ENCODE measurements around the gene PABPC1L.
A peak's percentile ranks its signal among the peaks of the same experiment; 100 is the strongest.

Gene PABPC1L

DNA sequence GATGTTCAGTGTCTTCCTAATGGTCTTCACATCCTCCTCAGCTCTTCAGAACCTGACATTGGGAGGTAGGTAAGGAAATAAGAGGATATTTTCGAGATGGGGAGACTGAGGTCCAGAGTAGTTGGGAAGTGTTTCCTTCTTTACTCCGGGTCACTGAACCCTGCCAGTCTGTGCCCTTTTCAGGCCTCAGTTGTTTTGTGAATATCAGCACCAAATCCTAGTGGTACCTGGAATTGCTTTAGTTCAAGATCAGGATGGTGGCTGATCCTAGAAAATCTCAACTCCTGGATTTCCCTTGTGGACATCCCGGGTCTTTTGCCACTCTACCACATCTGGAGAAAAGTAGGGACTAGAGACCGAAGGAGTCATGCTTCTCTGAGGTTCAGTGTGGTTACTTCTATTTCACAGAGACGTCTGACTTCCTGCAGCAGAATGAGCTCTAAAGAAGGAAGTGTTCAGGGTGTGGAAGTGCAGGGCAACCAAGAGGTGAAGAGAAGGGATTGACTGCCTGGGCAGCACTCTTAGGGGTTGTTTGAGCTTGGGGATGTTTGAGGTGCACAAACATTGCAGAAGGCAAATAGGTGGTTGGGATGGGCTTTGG lies 57.4 kb downstream of the PABPC1L start:
- TF ChIP-seq SUZ12 (IDR thresholded peaks at IDR 0.05; ENCODE audit: extremely low read depth, insufficient read depth, insufficient read length) (no peak), ZNF274 (IDR thresholded peaks at IDR 0.05; ENCODE audit: low read depth, low read length) (no peak), YY1 (IDR thresholded peaks at IDR 0.05; ENCODE audit: insufficient read depth, insufficient read length) (no peak)
- Histone ChIP-seq H3K4me3 (ENCODE audit: insufficient read length, low read depth) (peak overlapping the region; percentile 94), H3K36me3 (ENCODE audit: insufficient read depth, insufficient read length, low read length) (peaks cover 5% of the 10 kb centered on the region), H3K4me1 (ENCODE audit: insufficient read depth, insufficient read length) (peaks cover 2% of the 10 kb centered on the region), H3K27me3 (ENCODE audit: insufficient read depth, insufficient read length) (peaks cover 4% of the 10 kb centered on the region), H3K9me3 (ENCODE audit: insufficient read depth, low read length) (no peaks in the 10 kb centered on the region), H3K9ac (ENCODE audit: insufficient read length, low read depth) (peak overlapping the region; percentile 95)
- DNase-seq (ENCODE audit: low read depth, low spot score): no peak

DNA sequence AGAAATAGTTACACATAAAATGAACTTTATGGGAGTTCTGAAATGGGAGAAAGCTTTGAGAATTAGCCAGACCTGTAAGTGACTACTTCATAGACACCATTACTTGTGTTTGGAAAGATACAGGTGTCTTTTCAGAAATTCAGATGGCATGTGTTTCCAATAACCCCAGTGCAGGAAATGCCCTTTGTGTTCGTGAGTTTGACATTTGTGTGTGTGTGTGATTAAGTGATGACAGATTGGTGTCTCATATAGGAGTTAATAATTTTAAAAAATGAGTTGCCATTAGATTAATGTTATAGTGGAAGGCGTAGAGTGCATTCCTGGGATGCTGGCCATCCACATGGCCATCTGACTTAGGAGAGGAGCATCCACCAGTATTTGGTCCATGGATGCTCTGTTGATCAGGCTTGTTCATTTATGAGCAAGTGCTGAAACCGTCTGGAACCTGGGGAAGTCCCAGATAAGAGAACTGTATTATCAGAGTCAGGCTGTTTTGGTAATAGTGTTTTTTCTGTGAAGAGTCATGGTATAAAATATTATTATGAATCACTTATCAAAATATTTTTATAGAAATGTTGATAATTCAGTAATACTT lies 59.5 kb downstream of the PABPC1L start:
- no peaks in the 10 kb centered on the region for H3K9me3 ChIP-seq (ENCODE audit: insufficient read depth, low read length)
- peaks cover 2% of the 10 kb centered on the region for H3K4me1 ChIP-seq (ENCODE audit: insufficient read depth, insufficient read length)
- no peak overlapping the region for H3K4me3 ChIP-seq (ENCODE audit: insufficient read length, low read depth)
- H3K9ac ChIP-seq (ENCODE audit: insufficient read length, low read depth): no peak overlapping the region
- peaks cover 25% of the 10 kb centered on the region for H3K36me3 ChIP-seq (ENCODE audit: insufficient read depth, insufficient read length, low read length)
- TF ChIP-seq YY1 (IDR thresholded peaks at IDR 0.05; ENCODE audit: insufficient read depth, insufficient read length) (no peak), ZNF274 (IDR thresholded peaks at IDR 0.05; ENCODE audit: low read depth, low read length) (no peak), SUZ12 (IDR thresholded peaks at IDR 0.05; ENCODE audit: extremely low read depth, insufficient read depth, insufficient read length) (no peak)
- DNase-seq (ENCODE audit: low read depth, low spot score): no peak
- H3K27me3 ChIP-seq (ENCODE audit: insufficient read depth, insufficient read length): peaks cover 4% of the 10 kb centered on the region

DNA sequence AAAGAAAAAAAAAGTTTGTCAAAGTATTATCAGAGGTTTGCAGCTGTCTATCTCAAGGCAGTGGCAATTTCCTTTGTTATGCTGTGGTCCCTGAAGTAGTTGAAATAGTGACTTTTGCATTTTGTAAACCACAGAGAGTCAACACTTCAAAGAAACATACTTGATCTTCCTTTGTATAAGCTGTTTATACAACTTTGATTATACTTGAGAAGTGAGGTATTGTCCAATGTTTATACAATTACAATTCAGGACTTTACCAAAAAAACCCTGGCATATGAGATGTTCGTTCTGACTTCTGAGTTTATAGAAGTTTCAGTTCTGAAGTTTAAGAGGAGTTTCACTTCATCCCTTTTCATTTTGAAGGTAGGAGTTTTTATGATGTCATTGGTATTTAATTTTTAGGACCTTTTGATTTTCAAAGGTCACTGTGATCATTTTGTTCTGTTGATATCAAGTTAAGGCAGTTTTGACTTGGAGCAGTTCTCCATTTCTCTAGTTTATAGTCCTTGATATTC lies 60.4 kb downstream of the PABPC1L start:
- H3K9ac ChIP-seq (ENCODE audit: insufficient read length, low read depth): no peak overlapping the region
- H3K9me3 ChIP-seq (ENCODE audit: insufficient read depth, low read length): no peaks in the 10 kb centered on the region
- H3K27me3 ChIP-seq (ENCODE audit: insufficient read depth, insufficient read length): peaks cover 1% of the 10 kb centered on the region
- peaks cover 2% of the 10 kb centered on the region for H3K4me1 ChIP-seq (ENCODE audit: insufficient read depth, insufficient read length)
- TF ChIP-seq ZNF274 (IDR thresholded peaks at IDR 0.05; ENCODE audit: low read depth, low read length) (no peak), SUZ12 (IDR thresholded peaks at IDR 0.05; ENCODE audit: extremely low read depth, insufficient read depth, insufficient read length) (no peak), YY1 (IDR thresholded peaks at IDR 0.05; ENCODE audit: insufficient read depth, insufficient read length) (no peak)
- no peak for DNase-seq (ENCODE audit: low read depth, low spot score)
- H3K36me3 ChIP-seq (ENCODE audit: insufficient read depth, insufficient read length, low read length): peaks cover 34% of the 10 kb centered on the region
- H3K4me3 ChIP-seq (ENCODE audit: insufficient read length, low read depth): no peak overlapping the region

DNA sequence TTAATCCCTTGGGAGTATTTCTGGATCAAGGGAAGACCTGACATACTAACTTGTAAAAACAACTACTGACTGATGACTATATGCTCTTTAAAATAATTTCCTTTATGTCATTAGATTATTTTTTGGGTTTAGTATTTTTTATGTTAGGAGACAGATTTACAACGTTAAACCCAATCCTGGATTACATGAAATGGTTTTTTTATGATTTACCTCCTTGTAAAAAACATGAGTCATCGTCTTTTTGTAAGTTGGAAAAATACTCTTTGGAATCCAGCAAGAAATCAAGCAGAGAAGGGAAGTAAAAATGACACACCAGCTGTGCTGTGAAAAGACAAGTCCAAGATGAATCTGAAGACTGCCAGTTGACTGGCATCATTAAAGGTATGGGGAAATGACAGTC lies 63.2 kb downstream of the PABPC1L start:
- Histone ChIP-seq H3K9ac (ENCODE audit: insufficient read length, low read depth) (no peak overlapping the region), H3K4me3 (ENCODE audit: insufficient read length, low read depth) (no peak overlapping the region)

DNA sequence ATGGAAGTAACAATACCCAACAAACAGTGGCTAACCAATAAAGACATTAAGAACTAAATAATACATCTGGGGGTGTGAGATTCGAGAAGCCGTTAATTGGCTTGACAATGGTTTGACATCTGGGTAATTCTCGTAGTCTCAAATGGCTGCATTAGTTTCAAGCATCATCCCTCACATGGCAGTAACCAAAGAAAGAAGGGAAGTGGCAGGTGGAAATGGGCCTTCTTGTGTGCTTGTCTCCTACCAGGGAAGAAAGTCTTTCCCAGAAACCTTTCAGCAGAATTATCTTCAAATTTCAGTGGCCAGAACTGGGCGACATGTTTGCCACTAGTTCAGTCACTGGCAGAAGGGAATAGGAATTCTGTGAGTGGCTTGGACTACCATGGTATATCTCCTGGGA lies 66.8 kb downstream of the PABPC1L start:
- Histone ChIP-seq H3K4me1 (ENCODE audit: insufficient read depth, insufficient read length) (no peaks in the 10 kb centered on the region), H3K27me3 (ENCODE audit: insufficient read depth, insufficient read length) (no peaks in the 10 kb centered on the region), H3K9ac (ENCODE audit: insufficient read length, low read depth) (no peak overlapping the region), H3K36me3 (ENCODE audit: insufficient read depth, insufficient read length, low read length) (peaks cover 85% of the 10 kb centered on the region), H3K9me3 (ENCODE audit: insufficient read depth, low read length) (no peaks in the 10 kb centered on the region), H3K4me3 (ENCODE audit: insufficient read length, low read depth) (no peak overlapping the region)
- TF ChIP-seq ZNF274 (IDR thresholded peaks at IDR 0.05; ENCODE audit: low read depth, low read length) (no peak), SUZ12 (IDR thresholded peaks at IDR 0.05; ENCODE audit: extremely low read depth, insufficient read depth, insufficient read length) (no peak), YY1 (IDR thresholded peaks at IDR 0.05; ENCODE audit: insufficient read depth, insufficient read length) (no peak)
- no peak for DNase-seq (ENCODE audit: low read depth, low spot score)

More for the DNA sequence above, 63.2 kb downstream of the PABPC1L start:
- no peak for TF ChIP-seq ZNF274 (IDR thresholded peaks at IDR 0.05; ENCODE audit: low read depth, low read length)
- no peak for TF ChIP-seq YY1 (IDR thresholded peaks at IDR 0.05; ENCODE audit: insufficient read depth, insufficient read length)
- DNase-seq (ENCODE audit: low read depth, low spot score): no peak
- H3K9me3 ChIP-seq (ENCODE audit: insufficient read depth, low read length): no peaks in the 10 kb centered on the region
- H3K27me3 ChIP-seq (ENCODE audit: insufficient read depth, insufficient read length): no peaks in the 10 kb centered on the region
- peaks cover 55% of the 10 kb centered on the region for H3K36me3 ChIP-seq (ENCODE audit: insufficient read depth, insufficient read length, low read length)
- no peaks in the 10 kb centered on the region for H3K4me1 ChIP-seq (ENCODE audit: insufficient read depth, insufficient read length)

DNA sequence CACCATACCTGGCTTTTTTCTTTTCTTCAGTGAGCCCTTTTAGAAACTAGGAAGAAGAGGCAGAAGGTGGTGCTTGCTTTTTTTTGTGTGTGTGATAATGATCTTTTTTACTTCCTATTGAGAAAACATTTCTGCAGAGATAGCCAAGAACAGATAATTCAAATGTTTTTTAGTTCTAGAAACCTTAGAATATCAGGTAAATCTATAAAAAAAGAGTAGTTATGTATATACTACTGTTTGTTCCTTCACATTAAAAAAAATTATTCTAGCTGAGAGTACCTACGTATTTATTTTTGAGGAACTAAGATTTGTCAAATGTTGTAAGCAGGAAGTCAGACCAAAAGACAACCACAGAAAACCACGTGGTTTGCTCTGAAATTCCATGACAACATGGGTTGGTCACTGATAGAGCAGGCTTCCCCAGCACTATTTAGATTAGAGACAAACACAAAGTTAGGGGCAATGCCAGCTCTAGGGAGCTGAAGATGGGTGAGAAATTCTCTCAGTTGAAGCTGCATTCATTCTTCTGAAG lies 69.3 kb downstream of the PABPC1L start:
- peaks cover 82% of the 10 kb centered on the region for H3K36me3 ChIP-seq (ENCODE audit: insufficient read depth, insufficient read length, low read length)
- no peaks in the 10 kb centered on the region for H3K27me3 ChIP-seq (ENCODE audit: insufficient read depth, insufficient read length)
- H3K4me1 ChIP-seq (ENCODE audit: insufficient read depth, insufficient read length): no peaks in the 10 kb centered on the region
- DNase-seq (ENCODE audit: low read depth, low spot score): no peak
- TF ChIP-seq YY1 (IDR thresholded peaks at IDR 0.05; ENCODE audit: insufficient read depth, insufficient read length) (no peak), SUZ12 (IDR thresholded peaks at IDR 0.05; ENCODE audit: extremely low read depth, insufficient read depth, insufficient read length) (no peak), ZNF274 (IDR thresholded peaks at IDR 0.05; ENCODE audit: low read depth, low read length) (no peak)
- no peaks in the 10 kb centered on the region for H3K9me3 ChIP-seq (ENCODE audit: insufficient read depth, low read length)
- H3K9ac ChIP-seq (ENCODE audit: insufficient read length, low read depth): no peak overlapping the region
- no peak overlapping the region for H3K4me3 ChIP-seq (ENCODE audit: insufficient read length, low read depth)

DNA sequence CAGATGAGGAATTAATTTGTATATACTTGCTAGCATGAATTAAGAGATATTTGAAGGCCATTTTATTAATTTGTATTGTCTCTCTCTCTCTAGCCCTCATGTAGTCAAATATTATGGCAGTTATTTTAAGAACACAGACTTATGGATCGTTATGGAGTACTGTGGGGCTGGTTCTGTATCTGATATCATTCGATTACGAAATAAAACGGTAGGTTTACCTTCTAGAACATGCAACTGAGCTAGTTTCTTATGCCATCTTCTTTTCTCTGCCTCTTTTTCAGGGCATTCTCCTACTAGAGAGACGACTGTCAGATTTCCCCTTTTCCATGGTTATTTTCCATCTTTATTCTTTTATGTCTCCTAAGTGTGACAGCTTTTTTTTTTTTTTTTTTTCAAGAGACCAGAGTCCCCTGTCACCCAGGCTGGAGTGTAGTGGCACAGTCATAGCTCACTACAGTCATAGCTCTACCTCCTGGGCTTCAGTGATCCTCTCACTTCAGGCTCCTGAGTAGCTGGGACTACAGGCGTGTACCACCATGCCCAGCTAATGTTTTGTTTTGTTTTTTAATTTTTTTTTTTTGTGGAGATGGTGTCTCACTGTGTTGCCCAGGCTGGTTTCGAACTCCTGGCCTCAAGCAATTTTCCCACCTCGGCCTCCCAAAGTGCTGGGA lies 72.0 kb downstream of the PABPC1L start:
- H3K4me1 ChIP-seq (ENCODE audit: insufficient read depth, insufficient read length): no peaks in the 10 kb centered on the region
- TF ChIP-seq YY1 (IDR thresholded peaks at IDR 0.05; ENCODE audit: insufficient read depth, insufficient read length) (no peak), SUZ12 (IDR thresholded peaks at IDR 0.05; ENCODE audit: extremely low read depth, insufficient read depth, insufficient read length) (no peak), ZNF274 (IDR thresholded peaks at IDR 0.05; ENCODE audit: low read depth, low read length) (no peak)

More for the DNA sequence above, 72.0 kb downstream of the PABPC1L start:
- H3K4me3 ChIP-seq (ENCODE audit: insufficient read length, low read depth): no peak overlapping the region
- H3K36me3 ChIP-seq (ENCODE audit: insufficient read depth, insufficient read length, low read length): peaks cover 77% of the 10 kb centered on the region
- H3K9ac ChIP-seq (ENCODE audit: insufficient read length, low read depth): no peak overlapping the region
- H3K9me3 ChIP-seq (ENCODE audit: insufficient read depth, low read length): no peaks in the 10 kb centered on the region
- no peak for DNase-seq (ENCODE audit: low read depth, low spot score)
- H3K27me3 ChIP-seq (ENCODE audit: insufficient read depth, insufficient read length): no peaks in the 10 kb centered on the region
